Measurements from ENCODE around the gene ROPN1L.

GRCh38 chr5:10454591-10455276 lies 13.1 kb downstream of the ROPN1L start:
- no peak for TF ChIP-seq CTCF (IDR thresholded peaks at IDR 0.05; ENCODE audit: poor library complexity)
- TF ChIP-seq EZH2 (IDR thresholded peaks at IDR 0.05; ENCODE audit: borderline replicate concordance): no peak

Data from hepatocyte (in vitro differentiated cells).